ENCODE data around the gene ELF2.

DNA sequence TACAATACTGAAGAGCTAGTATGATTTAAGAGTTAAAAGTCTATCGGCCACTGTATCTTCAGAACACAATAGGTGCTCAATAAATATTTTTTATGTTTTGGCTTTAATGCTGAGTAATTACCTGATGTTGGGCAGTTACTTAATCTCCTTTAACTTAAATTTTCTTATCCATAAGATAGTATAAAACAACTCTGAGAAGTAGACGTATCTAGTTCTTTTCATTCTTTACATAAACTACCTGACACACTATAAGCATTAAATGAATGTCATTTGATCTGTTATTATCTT lies 22.9 kb downstream of the ELF2 start:
- TF ChIP-seq, protein P1, sequence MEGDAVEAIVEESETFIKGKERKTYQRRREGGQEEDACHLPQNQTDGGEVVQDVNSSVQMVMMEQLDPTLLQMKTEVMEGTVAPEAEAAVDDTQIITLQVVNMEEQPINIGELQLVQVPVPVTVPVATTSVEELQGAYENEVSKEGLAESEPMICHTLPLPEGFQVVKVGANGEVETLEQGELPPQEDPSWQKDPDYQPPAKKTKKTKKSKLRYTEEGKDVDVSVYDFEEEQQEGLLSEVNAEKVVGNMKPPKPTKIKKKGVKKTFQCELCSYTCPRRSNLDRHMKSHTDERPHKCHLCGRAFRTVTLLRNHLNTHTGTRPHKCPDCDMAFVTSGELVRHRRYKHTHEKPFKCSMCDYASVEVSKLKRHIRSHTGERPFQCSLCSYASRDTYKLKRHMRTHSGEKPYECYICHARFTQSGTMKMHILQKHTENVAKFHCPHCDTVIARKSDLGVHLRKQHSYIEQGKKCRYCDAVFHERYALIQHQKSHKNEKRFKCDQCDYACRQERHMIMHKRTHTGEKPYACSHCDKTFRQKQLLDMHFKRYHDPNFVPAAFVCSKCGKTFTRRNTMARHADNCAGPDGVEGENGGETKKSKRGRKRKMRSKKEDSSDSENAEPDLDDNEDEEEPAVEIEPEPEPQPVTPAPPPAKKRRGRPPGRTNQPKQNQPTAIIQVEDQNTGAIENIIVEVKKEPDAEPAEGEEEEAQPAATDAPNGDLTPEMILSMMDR (IDR thresholded peaks at IDR 0.05; ENCODE audit: poor library complexity) = no peak
- TF ChIP-seq EZH2phosphoT487 (IDR thresholded peaks at IDR 0.05; ENCODE audit: low read depth, severe bottlenecking, unreplicated experiment) (no peak), EZH2 (IDR thresholded peaks at IDR 0.05; ENCODE audit: borderline replicate concordance) (no peak)

Measured in hepatocyte (in vitro differentiated cells).